ENCODE measurements around the gene AMER1.

AMER1 gene

DNA sequence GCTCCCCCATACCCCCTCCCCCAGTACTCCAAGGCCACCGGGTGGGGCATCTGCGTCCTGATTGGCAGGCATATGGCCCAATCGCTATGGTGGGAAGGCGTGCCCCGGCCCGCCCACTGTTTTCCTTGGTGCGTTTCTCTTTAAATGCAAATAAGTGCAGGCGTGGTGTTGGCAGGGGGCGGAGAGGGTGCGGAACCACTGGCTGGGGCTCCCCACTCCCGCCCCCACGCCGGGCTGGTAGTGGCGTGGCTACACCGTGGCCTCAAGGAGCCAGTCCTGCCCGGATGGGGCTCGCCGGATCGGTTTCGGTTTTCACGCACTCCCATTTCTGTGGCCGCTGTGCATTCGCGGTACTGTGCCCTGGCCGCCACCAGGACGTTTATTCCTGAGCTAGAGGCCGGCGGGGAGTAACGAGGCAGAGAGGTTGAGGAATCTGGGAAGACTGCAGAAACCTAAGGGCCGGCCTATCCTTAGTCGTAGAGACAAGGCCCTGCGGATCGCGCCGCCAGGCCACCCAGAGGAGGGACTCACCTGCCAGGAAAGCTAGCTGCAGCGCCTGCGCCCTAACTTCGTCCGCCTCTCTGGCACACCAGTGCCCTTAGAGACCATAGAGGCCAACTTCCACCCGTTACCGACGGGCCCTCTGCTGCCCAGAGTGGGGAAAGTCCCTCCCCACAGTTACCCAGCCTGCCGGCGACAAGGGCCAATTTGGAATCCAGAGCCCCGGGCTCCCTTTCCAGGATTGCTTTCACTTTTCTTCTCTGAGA is 410 bp upstream of the AMER1 start:
- H3K27ac ChIP-seq, result peak overlapping the region; percentile 91
- TF ChIP-seq, protein P1, sequence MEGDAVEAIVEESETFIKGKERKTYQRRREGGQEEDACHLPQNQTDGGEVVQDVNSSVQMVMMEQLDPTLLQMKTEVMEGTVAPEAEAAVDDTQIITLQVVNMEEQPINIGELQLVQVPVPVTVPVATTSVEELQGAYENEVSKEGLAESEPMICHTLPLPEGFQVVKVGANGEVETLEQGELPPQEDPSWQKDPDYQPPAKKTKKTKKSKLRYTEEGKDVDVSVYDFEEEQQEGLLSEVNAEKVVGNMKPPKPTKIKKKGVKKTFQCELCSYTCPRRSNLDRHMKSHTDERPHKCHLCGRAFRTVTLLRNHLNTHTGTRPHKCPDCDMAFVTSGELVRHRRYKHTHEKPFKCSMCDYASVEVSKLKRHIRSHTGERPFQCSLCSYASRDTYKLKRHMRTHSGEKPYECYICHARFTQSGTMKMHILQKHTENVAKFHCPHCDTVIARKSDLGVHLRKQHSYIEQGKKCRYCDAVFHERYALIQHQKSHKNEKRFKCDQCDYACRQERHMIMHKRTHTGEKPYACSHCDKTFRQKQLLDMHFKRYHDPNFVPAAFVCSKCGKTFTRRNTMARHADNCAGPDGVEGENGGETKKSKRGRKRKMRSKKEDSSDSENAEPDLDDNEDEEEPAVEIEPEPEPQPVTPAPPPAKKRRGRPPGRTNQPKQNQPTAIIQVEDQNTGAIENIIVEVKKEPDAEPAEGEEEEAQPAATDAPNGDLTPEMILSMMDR (conservative IDR thresholded peaks at IDR 0.05; ENCODE audit: low read depth), result no peak
- ChIA-PET CTCF (interaction anchor here (0.5 kb wide), 1 partner anchor 877 kb away, joined by 3 read pairs; no protein-coding TSS in a partner anchor), POLR2A (ENCODE audit: low non-redundant PET) (interaction anchor here (0.5 kb wide), 1 partner anchor 65 kb away, joined by 3 read pairs; no protein-coding TSS in a partner anchor)
- peak; percentile 92 for DNase-seq (ENCODE audit: low spot score)

DNA sequence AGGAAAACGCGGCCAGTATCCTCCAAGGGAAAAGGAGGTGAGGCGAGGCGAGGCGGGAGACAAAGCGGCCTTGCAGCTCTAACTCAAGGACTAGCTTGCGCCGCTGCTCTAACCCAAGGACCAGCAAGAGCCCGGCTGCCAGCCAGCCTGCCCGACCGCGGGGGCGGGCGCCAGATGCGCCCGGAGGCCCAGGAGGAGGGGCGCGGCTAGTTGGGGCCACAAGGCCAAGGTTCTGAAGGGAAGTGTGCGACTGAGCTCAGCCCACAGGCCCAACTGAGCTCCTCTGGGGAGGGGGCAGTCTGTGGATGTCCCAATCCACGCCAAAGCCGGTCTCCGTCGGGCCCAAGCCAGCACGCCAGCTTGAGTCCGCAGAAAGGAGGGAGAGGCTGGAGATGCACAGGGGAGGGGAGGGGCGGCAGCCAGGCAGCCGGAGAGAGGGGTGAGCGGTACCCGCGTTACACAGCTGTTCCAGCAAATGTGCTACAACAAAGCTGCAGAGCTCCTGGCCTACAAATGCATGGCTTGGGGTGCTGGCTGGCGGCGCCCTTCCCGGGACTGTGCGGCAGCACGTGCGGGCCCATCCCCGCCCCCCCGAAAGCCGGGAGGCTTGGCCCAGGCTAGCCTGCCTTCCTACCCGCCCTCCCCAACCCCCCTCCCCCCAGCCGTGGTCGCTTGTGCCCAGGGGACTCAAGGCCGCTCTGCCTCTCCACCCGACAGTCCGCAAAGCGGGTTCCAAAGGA is 637 bp downstream of the AMER1 start:
- DNase-seq (ENCODE audit: low spot score), result peak; percentile 27
- CTCF ChIA-PET, result no interaction called here
- POLR2A ChIA-PET (ENCODE audit: low non-redundant PET), result interaction anchor here (0.5 kb wide), 1 partner anchor 66 kb away, joined by 3 read pairs; no protein-coding TSS in a partner anchor
- TF ChIP-seq, protein P1 (conservative IDR thresholded peaks at IDR 0.05; ENCODE audit: low read depth), result no peak
- H3K27ac ChIP-seq, result peak overlapping the region; percentile 91

DNA sequence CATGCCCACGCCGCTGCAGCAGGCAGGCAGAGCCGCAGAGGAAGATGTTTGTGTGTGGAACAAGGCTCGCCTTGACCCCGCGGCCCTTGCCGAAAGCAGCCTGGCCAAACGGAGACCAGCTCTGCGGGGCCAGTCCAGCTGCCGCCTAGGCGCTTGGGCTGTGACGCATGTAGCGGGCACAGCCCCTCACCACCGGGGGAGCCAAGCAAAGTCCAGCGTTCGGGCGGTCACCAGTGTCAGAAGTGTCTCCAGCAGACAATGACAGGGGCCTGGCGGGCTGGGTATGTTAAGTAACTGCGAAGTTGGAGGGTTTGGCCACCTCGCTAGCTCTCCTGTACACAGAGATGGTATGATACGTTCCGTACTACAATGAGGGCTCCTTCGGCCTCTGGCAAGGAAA is 1.3 kb downstream of the AMER1 start:
- POLR2A ChIA-PET (ENCODE audit: low non-redundant PET), result no interaction called here
- DNase-seq (ENCODE audit: low spot score), result no peak
- H3K27ac ChIP-seq, result peak overlapping the region; percentile 91
- CTCF ChIA-PET, result no interaction called here
- TF ChIP-seq, protein P1 (conservative IDR thresholded peaks at IDR 0.05; ENCODE audit: low read depth), result no peak

DNA sequence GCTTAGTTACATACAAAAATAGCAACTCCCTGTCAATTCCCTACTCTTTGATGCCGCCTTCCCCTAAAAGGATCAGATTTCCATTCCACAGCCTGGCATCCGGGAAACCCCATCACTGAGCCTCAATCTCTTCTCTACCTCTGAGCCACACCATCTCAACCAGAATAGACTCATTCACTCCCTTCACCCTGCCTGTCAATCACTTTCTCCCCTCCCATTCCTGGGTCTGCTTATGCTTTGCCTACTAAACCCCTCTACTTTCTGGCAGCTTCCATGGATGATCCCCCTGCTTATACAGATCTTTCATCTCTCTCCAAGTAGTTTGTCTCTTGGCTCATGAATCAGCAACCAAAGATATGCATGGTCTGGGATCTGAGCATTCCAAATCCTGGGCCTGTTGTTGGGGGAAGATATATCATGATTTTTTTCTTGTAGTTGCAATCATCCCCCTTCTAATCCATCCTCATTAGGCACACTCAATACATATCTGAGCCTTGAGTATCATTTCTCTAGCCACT is 2.6 kb downstream of the AMER1 start:
- TF ChIP-seq, protein P1 (conservative IDR thresholded peaks at IDR 0.05; ENCODE audit: low read depth), result no peak
- CTCF ChIA-PET, result no interaction called here
- no peak overlapping the region for H3K27ac ChIP-seq
- POLR2A ChIA-PET (ENCODE audit: low non-redundant PET), result no interaction called here
- DNase-seq (ENCODE audit: low spot score), result no peak

DNA sequence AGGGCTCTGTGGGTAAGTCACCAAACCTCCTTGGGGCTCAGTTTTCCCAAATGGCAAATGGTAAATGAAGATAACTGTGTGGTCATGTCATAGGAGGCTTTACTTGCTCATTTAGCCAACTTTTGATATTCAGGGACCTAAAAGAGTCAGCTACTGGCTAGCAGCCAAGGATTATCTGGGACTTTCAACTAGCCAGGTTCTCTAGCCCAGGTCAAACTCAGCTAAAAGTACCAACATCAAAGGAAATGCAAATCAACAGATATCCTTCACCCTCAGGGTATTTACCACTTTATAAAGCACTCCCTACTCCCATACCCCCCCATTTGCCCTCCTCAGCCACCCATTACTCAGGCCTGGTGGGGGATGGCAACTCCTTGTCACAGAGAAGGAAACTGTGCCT is 7.5 kb downstream of the AMER1 start:
- no peak for DNase-seq (ENCODE audit: low spot score)
- TF ChIP-seq, protein P1 (conservative IDR thresholded peaks at IDR 0.05; ENCODE audit: low read depth), result no peak
- no peak overlapping the region for H3K27ac ChIP-seq
- ChIA-PET CTCF (no interaction called here), POLR2A (ENCODE audit: low non-redundant PET) (no interaction called here)

DNA sequence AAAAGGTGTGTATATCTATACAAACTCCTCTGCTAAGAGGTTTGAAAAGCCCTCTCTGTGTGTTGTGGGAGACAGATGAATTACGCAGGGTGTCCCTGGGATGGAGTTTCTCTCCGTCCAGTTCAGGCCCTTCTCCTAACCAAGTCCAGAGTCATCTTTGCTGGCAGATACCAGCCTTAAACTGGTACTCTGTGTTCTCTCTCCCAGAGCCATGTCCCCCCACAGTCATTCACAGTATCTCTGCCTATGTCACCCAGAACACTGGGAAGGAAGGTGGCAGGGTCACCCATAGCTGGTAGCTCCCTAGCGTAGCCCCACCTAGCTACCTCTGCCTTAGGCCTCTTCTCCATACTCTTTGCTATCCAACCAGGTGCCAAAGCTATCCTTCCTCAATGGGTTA is 8.9 kb downstream of the AMER1 start:
- CTCF ChIA-PET, result no interaction called here
- no peak for DNase-seq (ENCODE audit: low spot score)
- TF ChIP-seq, protein P1 (conservative IDR thresholded peaks at IDR 0.05; ENCODE audit: low read depth), result no peak
- H3K27ac ChIP-seq, result no peak overlapping the region
- POLR2A ChIA-PET (ENCODE audit: low non-redundant PET), result no interaction called here

Measured in RWPE1 (cell line).